ENCODE results near the gene WDR86. TPM values are rescaled to one million over a fixed set of nuclear protein-coding genes. Genes with fewer than 3 reads are reported as not detected.

The WDR86 gene
- total and polyA plus RNA-seq, 2 of the 4 experiments (the other 2 are of a cell fraction): not detected

- Histone ChIP-seq H4K20me1 (ENCODE audit: insufficient read depth, low read length) (no peaks in the 10 kb centered on the region; the same call in 1 of the 2 replicates), H3K27me3 (ENCODE audit: control insufficient read depth, insufficient read depth, low read length) (no peaks in the 10 kb centered on the region), H4K91ac (ENCODE audit: insufficient read depth, low read depth, low read length) (no peak overlapping the region), H4K8ac (ENCODE audit: low read depth in 2 of 2, low read length in 2 of 2) (no peak overlapping the region), H3K4ac (ENCODE audit: low read depth, low read length) (no peak overlapping the region), H3K9ac (ENCODE audit: low read depth, low read length) (no peak overlapping the region), H2BK15ac (ENCODE audit: low read depth, low read length) (no peak overlapping the region), H3K79me1 (ENCODE audit: low read depth in 1 of 2, low read length in 2 of 2) (peaks cover 17 to 33% of the 10 kb centered on the region in 2 experiments), H3K4me2 (ENCODE audit: low read depth, low read length) (no peak overlapping the region), H2BK120ac (ENCODE audit: low read depth, low read length) (no peak overlapping the region), H2AK5ac (ENCODE audit: low read depth, low read length) (no peak overlapping the region), H3K36me3 (ENCODE audit: control insufficient read depth, insufficient read depth, low read length) (peaks cover 29% of the 10 kb centered on the region), H3K56ac (ENCODE audit: extremely low read depth, insufficient read depth, low read length) (no peak overlapping the region), H3K18ac (ENCODE audit: low read depth, low read length) (no peak overlapping the region), H2BK20ac (ENCODE audit: low read depth, low read length) (no peak overlapping the region), H2AK9ac (replicated peaks; ENCODE audit: low read depth, low read length, poor library complexity) (no peak overlapping the region), H3K4me1 (ENCODE audit: control insufficient read depth, insufficient read depth, low read length) (peaks cover 2% of the 10 kb centered on the region), H3K14ac (replicated peaks; ENCODE audit: low read depth, low read length) (no peak overlapping the region), H2AFZ (replicated peaks; ENCODE audit: low read length, poor library complexity) (no peak overlapping the region), H4K5ac (ENCODE audit: low read depth, low read length) (no peak overlapping the region), H3K23ac (ENCODE audit: low read depth, low read length) (no peak overlapping the region), H2BK5ac (ENCODE audit: low read depth, low read length, poor library complexity, severe bottlenecking) (no peak overlapping the region), H3K9me3 (ENCODE audit: control insufficient read depth, insufficient read depth, low read length) (no peaks in the 10 kb centered on the region), H3K4me3 (ENCODE audit: insufficient read depth, low read depth, low read length) (no peak overlapping the region), H3K27ac (ENCODE audit: insufficient read depth, low read length) (no peak overlapping the region), H3K9me1 (ENCODE audit: insufficient read depth, low read length) (peaks cover 3% of the 10 kb centered on the region; the same call in 1 of the 2 replicates)
- dilution Hi-C loops (cut with HindIII; ENCODE audit: low sequenced_read_pairs, unreplicated experiment): no loop called here
- CTCF ChIA-PET: no interaction called here
- POLR2A ChIA-PET (ENCODE audit: unreplicated experiment): no interaction called here
- no TSS peak for BruUV-seq (replicated peaks)
- in situ Hi-C loops (cut with MboI; ENCODE audit: low sequenced_read_pairs): no loop called here
- DNase-seq: no peak
- TF ChIP-seq CEBPB (IDR thresholded peaks at IDR 0.05; ENCODE audit: low read depth, low read length) (no peak), NFE2L2 (IDR thresholded peaks at IDR 0.05; ENCODE audit: low read depth, low read length) (no peak), MAZ (IDR thresholded peaks at IDR 0.05; ENCODE audit: borderline replicate concordance, low read depth, low read length) (no peak), MAFK (IDR thresholded peaks at IDR 0.05; ENCODE audit: low read depth, low read length) (no peak), RFX5 (IDR thresholded peaks at IDR 0.05; ENCODE audit: low read depth, low read length) (no peak), SMC3 (IDR thresholded peaks at IDR 0.05; ENCODE audit: low read depth, low read length) (no peak), POLR2A (IDR thresholded peaks at IDR 0.05; ENCODE audit: low read depth, low read length) (no peak), RAD21 (IDR thresholded peaks at IDR 0.05; ENCODE audit: low read length) (no peak), BHLHE40 (IDR thresholded peaks at IDR 0.05; ENCODE audit: low read depth, low read length) (no peak), ELK1 (IDR thresholded peaks at IDR 0.05; ENCODE audit: borderline replicate concordance, low read depth, low read length) (no peak), RCOR1 (IDR thresholded peaks at IDR 0.05; ENCODE audit: insufficient replicate concordance, low read length) (no peak), MXI1 (IDR thresholded peaks at IDR 0.05; ENCODE audit: borderline replicate concordance, low read depth, low read length) (no peak), CHD1 (IDR thresholded peaks at IDR 0.05; ENCODE audit: low read depth, low read length) (no peak), FOS (IDR thresholded peaks at IDR 0.05; ENCODE audit: low read depth, low read length) (no peak)
- TF ChIP-seq, protein P1, sequence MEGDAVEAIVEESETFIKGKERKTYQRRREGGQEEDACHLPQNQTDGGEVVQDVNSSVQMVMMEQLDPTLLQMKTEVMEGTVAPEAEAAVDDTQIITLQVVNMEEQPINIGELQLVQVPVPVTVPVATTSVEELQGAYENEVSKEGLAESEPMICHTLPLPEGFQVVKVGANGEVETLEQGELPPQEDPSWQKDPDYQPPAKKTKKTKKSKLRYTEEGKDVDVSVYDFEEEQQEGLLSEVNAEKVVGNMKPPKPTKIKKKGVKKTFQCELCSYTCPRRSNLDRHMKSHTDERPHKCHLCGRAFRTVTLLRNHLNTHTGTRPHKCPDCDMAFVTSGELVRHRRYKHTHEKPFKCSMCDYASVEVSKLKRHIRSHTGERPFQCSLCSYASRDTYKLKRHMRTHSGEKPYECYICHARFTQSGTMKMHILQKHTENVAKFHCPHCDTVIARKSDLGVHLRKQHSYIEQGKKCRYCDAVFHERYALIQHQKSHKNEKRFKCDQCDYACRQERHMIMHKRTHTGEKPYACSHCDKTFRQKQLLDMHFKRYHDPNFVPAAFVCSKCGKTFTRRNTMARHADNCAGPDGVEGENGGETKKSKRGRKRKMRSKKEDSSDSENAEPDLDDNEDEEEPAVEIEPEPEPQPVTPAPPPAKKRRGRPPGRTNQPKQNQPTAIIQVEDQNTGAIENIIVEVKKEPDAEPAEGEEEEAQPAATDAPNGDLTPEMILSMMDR (conservative IDR thresholded peaks at IDR 0.05; ENCODE audit: low read depth, low read length): no peak
- TF ChIP-seq, protein P2, sequence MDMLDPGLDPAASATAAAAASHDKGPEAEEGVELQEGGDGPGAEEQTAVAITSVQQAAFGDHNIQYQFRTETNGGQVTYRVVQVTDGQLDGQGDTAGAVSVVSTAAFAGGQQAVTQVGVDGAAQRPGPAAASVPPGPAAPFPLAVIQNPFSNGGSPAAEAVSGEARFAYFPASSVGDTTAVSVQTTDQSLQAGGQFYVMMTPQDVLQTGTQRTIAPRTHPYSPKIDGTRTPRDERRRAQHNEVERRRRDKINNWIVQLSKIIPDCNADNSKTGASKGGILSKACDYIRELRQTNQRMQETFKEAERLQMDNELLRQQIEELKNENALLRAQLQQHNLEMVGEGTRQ (IDR thresholded peaks at IDR 0.05; ENCODE audit: low read depth, low read length): no peak
- intact Hi-C loops (cut with micrococcal nuclease): no loop called here
- no CpG with 5 or more reads among the region's 2 CpGs for WGBS, 2 experiments (ENCODE audit: extremely low coverage in 2 of 2, insufficient read length in 1 of 2)
- ATAC-seq (ENCODE audit: low read depth): no peak
Observed at GRCh38 chr7:151346470-151346769, 63.4 kb downstream of the WDR86 start.
